ENCODE results near the gene RDX.

GRCh38 chr11:110337570-110338193 lies 41.3 kb upstream of the RDX start:
- TF ChIP-seq, protein P1, sequence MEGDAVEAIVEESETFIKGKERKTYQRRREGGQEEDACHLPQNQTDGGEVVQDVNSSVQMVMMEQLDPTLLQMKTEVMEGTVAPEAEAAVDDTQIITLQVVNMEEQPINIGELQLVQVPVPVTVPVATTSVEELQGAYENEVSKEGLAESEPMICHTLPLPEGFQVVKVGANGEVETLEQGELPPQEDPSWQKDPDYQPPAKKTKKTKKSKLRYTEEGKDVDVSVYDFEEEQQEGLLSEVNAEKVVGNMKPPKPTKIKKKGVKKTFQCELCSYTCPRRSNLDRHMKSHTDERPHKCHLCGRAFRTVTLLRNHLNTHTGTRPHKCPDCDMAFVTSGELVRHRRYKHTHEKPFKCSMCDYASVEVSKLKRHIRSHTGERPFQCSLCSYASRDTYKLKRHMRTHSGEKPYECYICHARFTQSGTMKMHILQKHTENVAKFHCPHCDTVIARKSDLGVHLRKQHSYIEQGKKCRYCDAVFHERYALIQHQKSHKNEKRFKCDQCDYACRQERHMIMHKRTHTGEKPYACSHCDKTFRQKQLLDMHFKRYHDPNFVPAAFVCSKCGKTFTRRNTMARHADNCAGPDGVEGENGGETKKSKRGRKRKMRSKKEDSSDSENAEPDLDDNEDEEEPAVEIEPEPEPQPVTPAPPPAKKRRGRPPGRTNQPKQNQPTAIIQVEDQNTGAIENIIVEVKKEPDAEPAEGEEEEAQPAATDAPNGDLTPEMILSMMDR (IDR thresholded peaks at IDR 0.05; ENCODE audit: borderline replicate concordance, extremely low read depth, low read length, poor library complexity, severe bottlenecking) = no peak
- TF ChIP-seq EZH2 (IDR thresholded peaks at IDR 0.05; ENCODE audit: borderline replicate concordance, low read depth, low read length, severe bottlenecking) = no peak

Measured in DND-41 (cell line).